Activated T-helper 1 cell treated with anti-CD3 and anti-CD28 coated beads, Interleukin-12 subunit alpha, Interleukin-12 subunit beta, Interleukin-2, Interleukin-4 antibody, amounts not matched to agents 30 ng/mL and 10 ng/mL and 1 ng/mL, durations not matched to agents 14 hours and 24 hours and 36 hours (primary cell): ENCODE results near the gene ACAA1. TPM values are rescaled to one million over a fixed set of nuclear protein-coding genes. Genes with fewer than 3 reads are reported as not detected.

Experiments
- DNase-seq: peaks from one replicate; pipeline ENCODE4 v3.0.0; 2021; ENCODE audit warnings: low spot score
- H3K27ac Mint-ChIP-seq: one replicate; pipeline ENCODE4 v1.8.0; 2021; ENCODE audit warnings: mild to moderate bottlenecking, mixed read lengths
- H3K27me3 Mint-ChIP-seq: one replicate; pipeline ENCODE4 v1.8.0; 2022; ENCODE audit warnings: mild to moderate bottlenecking, moderate library complexity, mixed read lengths; ENCODE audit not compliant: insufficient read depth
- H3K36me3 Mint-ChIP-seq: one replicate; pipeline ENCODE4 v1.8.0; 2021; ENCODE audit warnings: low read depth, mixed read lengths
- H3K4me1 Mint-ChIP-seq: one replicate; pipeline ENCODE4 v1.8.0; 2021; ENCODE audit warnings: low read depth, mixed read lengths
- H3K4me3 Mint-ChIP-seq: one replicate; pipeline ENCODE4 v1.8.0; 2021; ENCODE audit warnings: mild to moderate bottlenecking, moderate library complexity, mixed read lengths
- H3K9me3 Mint-ChIP-seq: one replicate; pipeline ENCODE4 v1.8.0; 2021; ENCODE audit warnings: mixed read lengths
- intact Hi-C: fragments of 100-400 bp; cut with micrococcal nuclease; formaldehyde crosslinking; loops from one replicate; pipeline ENCODE4 v1.15.1; 2024
- total RNA-seq: library from RNA; stranded (reverse); gene quantifications from 2 replicates; pipeline ENCODE4 v1.2.3, GENCODE V29; 2022

ACAA1 gene, protein sequence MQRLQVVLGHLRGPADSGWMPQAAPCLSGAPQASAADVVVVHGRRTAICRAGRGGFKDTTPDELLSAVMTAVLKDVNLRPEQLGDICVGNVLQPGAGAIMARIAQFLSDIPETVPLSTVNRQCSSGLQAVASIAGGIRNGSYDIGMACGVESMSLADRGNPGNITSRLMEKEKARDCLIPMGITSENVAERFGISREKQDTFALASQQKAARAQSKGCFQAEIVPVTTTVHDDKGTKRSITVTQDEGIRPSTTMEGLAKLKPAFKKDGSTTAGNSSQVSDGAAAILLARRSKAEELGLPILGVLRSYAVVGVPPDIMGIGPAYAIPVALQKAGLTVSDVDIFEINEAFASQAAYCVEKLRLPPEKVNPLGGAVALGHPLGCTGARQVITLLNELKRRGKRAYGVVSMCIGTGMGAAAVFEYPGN
- total RNA-seq = 69.3 and 73.4 TPM in 2 replicates

DNA sequence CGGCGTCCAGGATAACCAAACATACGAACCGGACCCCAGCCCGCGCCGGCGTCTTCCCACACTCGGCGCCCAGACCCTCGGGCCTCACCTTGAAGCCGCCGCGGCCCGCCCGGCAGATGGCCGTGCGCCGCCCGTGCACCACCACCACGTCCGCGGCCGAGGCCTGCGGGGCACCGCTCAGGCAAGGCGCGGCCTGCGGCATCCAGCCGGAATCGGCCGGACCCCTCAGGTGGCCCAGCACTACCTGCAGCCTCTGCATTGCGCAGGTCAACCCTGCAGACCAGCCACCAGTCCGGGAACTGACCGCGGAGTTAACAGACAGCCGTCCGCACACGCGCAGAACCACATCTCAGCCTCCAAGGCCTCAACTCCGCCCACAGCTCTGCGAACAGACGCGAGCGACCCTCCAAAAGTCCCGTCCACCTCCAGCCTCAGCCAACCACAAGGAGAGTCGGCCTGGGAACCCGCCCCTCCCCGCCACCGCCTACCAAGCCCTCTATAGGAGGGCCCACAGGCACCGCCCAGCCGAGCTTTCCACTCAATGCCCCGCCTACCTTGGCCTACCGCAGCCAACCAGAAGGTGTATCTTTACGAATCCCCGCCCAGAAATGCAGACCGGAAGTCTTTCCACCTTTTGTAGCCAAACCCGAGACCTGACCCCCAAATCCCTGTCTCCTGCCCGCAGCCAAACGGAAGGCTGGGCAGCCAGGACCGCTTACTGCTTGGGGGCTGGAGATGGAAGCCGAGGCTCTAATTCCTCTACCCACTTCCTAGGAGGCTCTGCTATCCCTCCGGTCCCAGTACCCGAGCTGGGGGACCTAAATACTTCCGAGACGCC, at the start of gene ACAA1:
Gene ACAA1 (minus strand): TSS at position 351 of the 838 bp plus-strand sequence. CDS start 92 bp downstream, at position 259.
- Mint-ChIP-seq H3K4me3 (peak within 1 kb of the TSS; percentile 94), H3K27me3 (no peaks in the 10 kb centered on the region), H3K36me3 (peaks cover 31% of the 10 kb centered on the region), H3K4me1 (peaks cover 72% of the 10 kb centered on the region), H3K27ac (peak within 1 kb of the TSS; percentile 94), H3K9me3 (no peaks in the 10 kb centered on the region)
- intact Hi-C loops = loop anchor here (1.0 to 5.0 kb wide), 16 partner anchors 17 to 1245 kb away; partner anchors contain the start of genes ACVR2B, EPM2AIP1, EXOG and MLH1
- DNase-seq = peak; percentile 96

DNA sequence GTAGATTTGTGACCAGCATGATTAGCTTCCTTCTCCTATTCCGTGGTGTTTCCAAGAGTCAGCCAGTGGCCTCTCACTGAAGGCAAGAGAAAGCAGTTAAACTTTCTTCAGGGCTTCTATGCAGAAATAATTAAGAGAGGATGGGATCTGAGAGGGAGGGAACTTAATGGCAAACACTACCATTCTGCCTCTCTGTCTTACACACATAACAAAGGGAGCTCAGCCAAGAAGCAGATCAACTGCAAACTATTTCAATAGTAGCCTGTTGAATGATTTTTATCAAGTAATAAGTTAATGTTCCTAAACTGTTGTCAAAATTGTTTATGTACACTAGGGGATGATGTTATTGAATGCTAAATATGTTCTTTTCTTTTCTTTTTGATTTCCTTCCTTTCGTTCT, 40.3 kb upstream of the ACAA1 start:
- intact Hi-C loops = no loop called here
- Mint-ChIP-seq H3K9me3 (no peaks in the 10 kb centered on the region), H3K36me3 (peaks cover 17% of the 10 kb centered on the region), H3K4me1 (peaks cover 44% of the 10 kb centered on the region), H3K4me3 (no peak overlapping the region), H3K27ac (no peak overlapping the region), H3K27me3 (no peaks in the 10 kb centered on the region)
- DNase-seq = no peak

DNA sequence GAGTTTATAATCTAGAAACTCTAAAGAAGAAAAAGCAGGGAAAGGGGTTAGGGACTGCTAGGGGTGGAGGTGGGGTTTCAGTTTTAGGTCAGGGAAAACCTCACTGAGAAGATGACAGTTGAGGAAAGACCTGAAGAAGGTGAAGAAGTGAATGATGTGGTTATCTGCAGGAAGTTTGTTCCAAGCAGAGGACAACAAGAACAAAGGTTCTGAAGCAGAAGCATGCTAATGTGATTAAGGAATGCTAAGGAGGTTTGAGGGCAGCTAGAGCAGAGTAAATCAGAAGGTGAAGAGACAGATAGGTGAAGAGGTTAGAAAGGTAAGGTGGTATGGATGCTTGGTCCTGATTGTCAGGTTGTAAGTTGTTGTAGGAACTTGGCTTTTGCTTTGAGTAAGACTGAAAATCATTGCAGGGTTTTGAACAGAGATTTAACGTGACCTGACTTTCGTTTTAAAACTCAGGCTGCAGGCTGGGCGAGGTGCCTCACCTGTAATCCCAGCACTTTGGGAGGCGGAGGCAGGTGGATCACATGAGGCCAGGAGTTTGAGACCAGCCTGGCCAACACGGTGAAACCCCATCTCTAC, 37.0 kb upstream of the ACAA1 start:
- H3K27me3 Mint-ChIP-seq = no peaks in the 10 kb centered on the region
- H3K4me3 Mint-ChIP-seq = peak overlapping the region; percentile 38
- no peaks in the 10 kb centered on the region for H3K9me3 Mint-ChIP-seq
- H3K27ac Mint-ChIP-seq = peak overlapping the region; percentile 36
- H3K4me1 Mint-ChIP-seq = peaks cover 60% of the 10 kb centered on the region
- intact Hi-C loops = loop anchor here (1.0 kb wide), 1 partner anchor 31 kb away; no protein-coding TSS in a partner anchor
- DNase-seq = no peak
- peaks cover 10% of the 10 kb centered on the region for H3K36me3 Mint-ChIP-seq

DNA sequence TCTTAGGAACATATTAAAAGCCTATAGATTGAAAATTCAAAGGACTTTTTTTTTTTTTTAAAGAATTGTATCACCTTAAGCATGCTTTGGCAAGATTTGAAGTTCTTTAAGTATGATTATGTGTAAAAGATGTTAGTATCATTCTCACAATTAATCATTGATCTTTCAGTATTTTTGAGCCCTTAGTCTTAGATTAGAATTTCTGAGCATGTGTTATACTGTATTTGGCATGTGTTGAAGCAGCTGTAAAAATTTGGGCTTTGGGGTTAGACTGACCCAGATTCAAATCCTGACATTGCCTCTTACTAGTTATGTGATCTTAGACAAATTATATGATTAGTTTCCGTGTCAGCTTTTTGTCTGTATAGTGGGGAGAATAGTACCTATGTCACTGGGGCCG, 34.7 kb upstream of the ACAA1 start:
- H3K4me3 Mint-ChIP-seq = no peak overlapping the region
- peaks cover 16% of the 10 kb centered on the region for H3K36me3 Mint-ChIP-seq
- intact Hi-C loops = no loop called here
- DNase-seq = no peak
- H3K27me3 Mint-ChIP-seq = no peaks in the 10 kb centered on the region
- H3K9me3 Mint-ChIP-seq = no peaks in the 10 kb centered on the region
- no peak overlapping the region for H3K27ac Mint-ChIP-seq
- peaks cover 71% of the 10 kb centered on the region for H3K4me1 Mint-ChIP-seq

DNA sequence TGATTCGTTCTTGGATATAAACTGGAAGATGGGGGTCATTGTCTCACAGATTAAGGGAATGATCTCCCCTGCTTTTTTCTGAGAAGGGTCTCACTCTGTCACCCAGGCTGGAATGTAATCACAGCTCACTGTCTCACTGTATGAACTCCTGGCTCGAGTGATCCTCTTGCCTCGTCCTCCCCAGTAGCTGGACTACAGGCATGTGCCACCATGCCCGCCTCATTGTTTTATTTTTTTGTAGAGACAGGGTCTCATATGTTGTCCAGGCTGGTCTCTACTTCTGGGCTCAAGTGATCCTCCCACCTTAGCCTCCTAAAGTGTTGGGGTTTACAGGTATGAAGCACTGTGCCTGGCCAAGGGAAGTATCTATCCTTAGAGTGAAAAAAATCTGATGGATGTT, 33.8 kb upstream of the ACAA1 start:
- intact Hi-C loops = no loop called here
- Mint-ChIP-seq H3K27me3 (no peaks in the 10 kb centered on the region), H3K36me3 (peaks cover 21% of the 10 kb centered on the region), H3K9me3 (no peaks in the 10 kb centered on the region), H3K4me1 (peaks cover 76% of the 10 kb centered on the region), H3K4me3 (no peak overlapping the region), H3K27ac (no peak overlapping the region)
- no peak for DNase-seq

DNA sequence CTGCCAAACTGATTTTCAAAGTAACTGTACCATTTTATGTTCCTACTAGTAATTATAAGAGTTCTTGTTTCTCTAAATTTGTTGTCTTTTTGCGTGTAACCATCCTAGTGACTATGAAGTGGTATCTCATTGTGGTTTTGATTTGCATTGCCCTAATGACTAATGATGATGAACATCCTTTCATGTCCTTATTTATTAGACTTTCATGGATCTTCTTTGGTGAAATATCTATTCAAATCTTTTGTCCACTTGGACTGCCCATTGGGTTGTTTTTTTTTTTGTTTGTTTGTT, 32.0 kb upstream of the ACAA1 start:
- no peak overlapping the region for H3K4me3 Mint-ChIP-seq
- H3K27ac Mint-ChIP-seq = no peak overlapping the region
- peaks cover 19% of the 10 kb centered on the region for H3K36me3 Mint-ChIP-seq
- no peaks in the 10 kb centered on the region for H3K9me3 Mint-ChIP-seq
- H3K4me1 Mint-ChIP-seq = peaks cover 71% of the 10 kb centered on the region
- intact Hi-C loops = loop anchor here (10.0 kb wide), 2 partner anchors 286 to 1216 kb away; partner anchors contain the start of genes ACVR2B and SLC25A38
- DNase-seq = no peak
- H3K27me3 Mint-ChIP-seq = no peaks in the 10 kb centered on the region

DNA sequence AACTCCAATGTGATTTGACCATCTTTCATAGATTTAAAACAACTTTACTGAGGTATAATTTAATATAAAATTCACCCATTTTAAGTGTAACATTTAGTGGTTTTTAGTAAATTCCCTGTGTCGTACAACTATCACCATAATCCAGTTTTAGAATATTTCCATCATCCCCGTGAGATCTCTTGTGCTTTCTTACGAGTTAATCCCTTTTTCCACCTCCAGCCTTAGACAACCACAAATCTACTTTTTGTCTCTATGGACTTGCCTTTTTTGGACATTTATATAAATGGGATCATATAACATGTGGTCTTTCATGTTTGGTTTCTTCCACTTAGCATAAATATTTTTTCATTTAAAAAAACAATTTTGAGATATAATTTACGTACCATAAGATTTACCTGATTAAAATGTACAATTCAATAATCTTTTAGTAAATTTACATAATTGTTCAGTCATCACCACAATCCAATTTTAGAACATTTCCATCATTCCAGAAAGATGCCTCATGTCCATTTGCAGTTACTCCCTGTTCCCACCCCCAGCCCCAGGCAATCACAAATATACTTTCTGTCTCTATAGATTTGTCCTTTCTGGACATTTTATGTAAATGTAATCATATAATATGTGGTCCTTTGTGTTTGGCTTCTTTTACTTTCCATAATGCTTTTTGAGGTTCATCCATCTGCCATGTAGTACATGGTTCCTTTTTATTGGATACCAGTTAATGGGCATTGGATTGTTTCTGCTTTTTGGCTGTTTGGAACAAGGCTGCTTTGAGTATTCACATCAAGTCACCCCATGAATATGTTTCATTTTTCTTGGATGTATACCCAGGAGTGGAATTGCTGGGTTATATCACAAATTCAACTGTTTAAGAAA, 31.5 kb upstream of the ACAA1 start:
- intact Hi-C loops = loop anchor here (10.0 kb wide), 2 partner anchors 286 to 1216 kb away; partner anchors contain the start of genes ACVR2B and SLC25A38
- H3K4me1 Mint-ChIP-seq = peaks cover 66% of the 10 kb centered on the region
- no peaks in the 10 kb centered on the region for H3K27me3 Mint-ChIP-seq
- no peak for DNase-seq
- peaks cover 19% of the 10 kb centered on the region for H3K36me3 Mint-ChIP-seq
- no peaks in the 10 kb centered on the region for H3K9me3 Mint-ChIP-seq
- H3K27ac Mint-ChIP-seq = peak overlapping the region; percentile 9
- H3K4me3 Mint-ChIP-seq = peak overlapping the region; percentile 45

DNA sequence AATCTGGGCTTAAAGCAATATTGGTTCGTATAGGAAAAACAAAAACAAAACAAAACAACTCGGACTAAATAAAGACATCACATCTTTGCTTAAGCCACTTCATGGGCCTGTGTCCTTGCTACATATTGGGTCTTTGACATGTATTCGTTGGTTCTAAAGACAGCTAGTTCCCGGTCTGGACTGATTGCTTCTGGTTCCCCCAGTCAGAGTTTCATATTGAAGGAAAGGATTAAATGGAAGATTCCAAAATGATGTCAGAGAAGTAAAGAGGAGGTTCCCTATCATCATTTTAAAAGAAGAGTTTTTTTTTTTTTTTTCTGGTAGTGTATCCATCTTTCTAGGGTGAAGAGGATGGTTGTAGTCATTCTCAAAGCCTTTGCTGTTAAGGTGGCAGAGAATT, 30.7 kb upstream of the ACAA1 start:
- peak overlapping the region; percentile 45 for H3K4me3 Mint-ChIP-seq
- no peaks in the 10 kb centered on the region for H3K27me3 Mint-ChIP-seq
- H3K9me3 Mint-ChIP-seq = no peaks in the 10 kb centered on the region
- intact Hi-C loops = loop anchor here (10.0 kb wide), 2 partner anchors 287 to 1217 kb away; partner anchors contain the start of genes ACVR2B and SLC25A38
- H3K4me1 Mint-ChIP-seq = peaks cover 58% of the 10 kb centered on the region
- no peak overlapping the region for H3K27ac Mint-ChIP-seq
- peaks cover 19% of the 10 kb centered on the region for H3K36me3 Mint-ChIP-seq
- no peak for DNase-seq

DNA sequence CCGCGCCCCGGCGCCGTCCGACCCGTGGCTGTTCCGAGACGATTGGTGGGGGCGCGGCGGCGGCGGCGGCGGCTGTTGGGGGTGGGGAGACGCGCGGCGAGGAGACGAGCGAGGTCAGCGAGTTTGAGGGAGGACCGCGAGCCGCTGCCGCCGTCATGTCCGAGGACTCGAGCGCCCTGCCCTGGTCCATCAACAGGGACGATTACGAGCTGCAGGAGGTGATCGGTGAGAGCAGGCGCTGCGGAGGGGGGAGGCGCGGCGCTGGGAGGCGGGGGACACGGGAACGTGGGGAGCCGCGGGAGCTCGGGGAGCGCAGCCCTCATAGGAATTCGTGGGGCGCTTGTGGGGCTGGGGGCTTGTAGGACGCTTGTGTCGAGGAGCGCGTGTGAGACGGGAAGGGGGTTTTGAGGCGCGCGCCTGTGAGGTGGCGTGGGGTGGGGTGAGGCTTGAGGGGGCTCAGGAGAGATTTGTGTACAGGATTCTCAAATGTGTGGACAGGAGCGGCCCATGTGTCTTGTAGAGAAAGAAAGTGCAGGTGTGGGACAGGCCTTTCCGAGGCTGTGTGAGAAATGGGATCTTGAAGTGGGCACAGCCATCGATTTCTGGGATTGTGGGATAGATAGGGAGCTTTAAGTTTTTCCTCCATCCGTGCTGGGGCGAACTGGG, 28.9 kb upstream of the ACAA1 start:
- no peaks in the 10 kb centered on the region for H3K27me3 Mint-ChIP-seq
- intact Hi-C loops = loop anchor here (1.0 to 10.0 kb wide), 8 partner anchors 29 to 1219 kb away; partner anchors contain the start of genes ACAA1, ACVR2B, EPM2AIP1 and EXOG
- H3K4me1 Mint-ChIP-seq = peaks cover 43% of the 10 kb centered on the region
- H3K9me3 Mint-ChIP-seq = no peaks in the 10 kb centered on the region
- peak overlapping the region; percentile 98 for H3K4me3 Mint-ChIP-seq
- no peak for DNase-seq
- peak overlapping the region; percentile 100 for H3K27ac Mint-ChIP-seq
- peaks cover 19% of the 10 kb centered on the region for H3K36me3 Mint-ChIP-seq

DNA sequence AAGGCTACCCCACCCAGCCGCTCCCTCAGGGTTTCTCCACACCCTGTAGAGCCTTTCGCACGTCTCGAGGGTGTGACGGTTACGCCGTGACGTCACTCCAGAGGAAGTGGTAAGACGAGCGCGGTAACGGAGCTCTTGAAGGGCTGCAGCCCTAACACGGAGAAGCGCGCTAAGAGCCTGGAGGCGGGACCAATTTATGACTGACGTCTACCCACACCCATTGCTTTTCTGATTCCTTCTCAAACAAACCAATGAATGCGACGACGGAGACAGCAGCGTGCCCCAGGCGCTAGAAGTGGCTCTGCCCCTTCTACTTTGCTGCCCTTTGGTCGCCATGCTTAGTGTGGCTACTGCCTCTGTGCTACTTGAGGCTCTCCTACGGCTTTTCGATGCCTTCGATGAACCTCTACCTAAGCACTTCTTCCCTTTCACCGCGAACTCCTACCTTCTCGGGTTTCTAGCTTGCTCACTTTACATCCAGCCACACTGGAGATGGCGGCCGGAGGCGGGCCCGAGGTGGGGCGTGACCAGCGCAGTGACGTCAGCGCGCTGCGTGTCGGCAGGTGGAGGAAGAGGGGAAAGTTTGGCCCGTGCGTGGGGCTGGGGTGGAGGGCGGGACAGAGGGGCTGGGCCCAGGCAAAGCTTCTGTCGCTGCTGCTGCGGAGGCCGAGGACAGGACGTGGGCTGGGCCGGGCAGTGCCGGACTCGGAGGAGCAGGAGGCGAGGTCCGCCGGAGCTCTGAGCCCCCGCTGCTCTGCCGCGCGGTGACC, 28.2 kb upstream of the ACAA1 start, which contains the start of gene OXSR1:
Gene OXSR1 (plus strand): TSS at position 586 of the 770 bp plus-strand sequence. CDS start 340 bp downstream, outside the sequence.
- H3K27ac Mint-ChIP-seq = peak within 1 kb of the TSS; percentile 100
- H3K9me3 Mint-ChIP-seq = no peaks in the 10 kb centered on the region
- H3K27me3 Mint-ChIP-seq = no peaks in the 10 kb centered on the region
- peaks cover 19% of the 10 kb centered on the region for H3K36me3 Mint-ChIP-seq
- DNase-seq = peak; percentile 96
- intact Hi-C loops = loop anchor here (1.0 to 10.0 kb wide), 9 partner anchors 11 to 1220 kb away; partner anchors contain the start of genes ACAA1, ACVR2B, EPM2AIP1 and EXOG
- H3K4me3 Mint-ChIP-seq = peak within 1 kb of the TSS; percentile 98
- H3K4me1 Mint-ChIP-seq = peaks cover 43% of the 10 kb centered on the region

DNA sequence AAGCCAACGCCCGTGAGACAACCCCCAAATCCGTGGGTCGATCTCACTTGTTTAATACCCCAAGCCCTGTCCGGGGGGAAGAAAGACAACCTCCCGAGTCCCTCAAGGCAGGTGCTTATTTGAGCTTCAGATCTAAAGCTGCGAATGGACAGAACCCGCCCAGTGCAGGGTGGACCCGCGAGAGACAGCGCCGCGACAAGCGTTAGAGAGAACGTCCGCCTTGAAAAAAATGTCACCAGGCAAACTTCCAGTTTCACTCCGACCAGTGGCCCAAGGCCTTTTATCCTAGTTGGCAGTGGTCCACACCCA, 27.7 kb upstream of the ACAA1 start:
- peak overlapping the region; percentile 100 for H3K27ac Mint-ChIP-seq
- H3K9me3 Mint-ChIP-seq = no peaks in the 10 kb centered on the region
- H3K4me3 Mint-ChIP-seq = peak overlapping the region; percentile 98
- H3K36me3 Mint-ChIP-seq = peaks cover 19% of the 10 kb centered on the region
- H3K4me1 Mint-ChIP-seq = peaks cover 47% of the 10 kb centered on the region
- intact Hi-C loops = loop anchor here (1.0 to 10.0 kb wide), 3 partner anchors 10 to 1220 kb away; partner anchors contain the start of genes ACVR2B and SLC25A38
- no peaks in the 10 kb centered on the region for H3K27me3 Mint-ChIP-seq
- no peak for DNase-seq
